Heart left ventricle (tissue), 16 donors: ENCODE measurements around the gene EXOC3L4. TPM values are rescaled to one million over a fixed set of nuclear protein-coding genes. Genes with fewer than 3 reads are reported as not detected.
A peak's percentile ranks its signal among the peaks of the same experiment; 100 is the strongest.

Experiments used
- ATAC-seq, 4 donors: fragments of 200-7000 bp; cut with Tn5 transposase; one replicate each; pipeline ENCODE4 v1.9.1; 2020 to 2022; ENCODE audit warnings: moderate library complexity in 4 of 4, mild to moderate bottlenecking in 3 of 4, moderate number of reproducible peaks in 1 of 4
- DNase-seq, 5 donors: peaks; one replicate each; pipeline ENCODE4 v3.0.0-alpha.2; 2020
- H3K27ac ChIP-seq, 12 donors: fragments of 200-600 bp; sonication (generic) in 4 of 12; one replicate each; pipeline versions ENCODE4 v1.5.0 to v1.8.0; 2016 to 2022; ENCODE audit warnings: mild to moderate bottlenecking in 2 of 12
- H3K27me3 ChIP-seq, 9 donors: fragments of 200-600 bp; sonication (generic) in 2 of 9; one replicate each; pipeline versions ENCODE4 v1.5.1 to v1.8.0; 2016 to 2022; ENCODE audit warnings: mild to moderate bottlenecking in 3 of 9
- H3K36me3 ChIP-seq, 9 donors: fragments of 200-600 bp; sonication (generic) in 2 of 9; one replicate each; pipeline versions ENCODE4 v1.5.0 to v1.8.0; 2018 to 2022; ENCODE audit warnings: mild to moderate bottlenecking in 2 of 9
- H3K4me1 ChIP-seq, 12 donors: fragments of 200-600 bp; sonication (generic) in 4 of 12; one replicate each; pipeline versions ENCODE4 v1.5.0 to v1.8.0; 2016 to 2022; ENCODE audit warnings: mild to moderate bottlenecking in 3 of 12
- H3K4me3 ChIP-seq, 12 donors: fragments of 200-600 bp; sonication (generic) in 4 of 12; one replicate each; pipeline versions ENCODE4 v1.5.0 to v1.8.0; 2017 to 2022; ENCODE audit warnings: mild to moderate bottlenecking in 9 of 12, moderate library complexity in 4 of 12
- H3K9me3 ChIP-seq, 12 donors: fragments of 200-600 bp; sonication (generic) in 4 of 12; one replicate each; pipeline versions ENCODE4 v1.5.0 to v1.8.0; 2016 to 2022; ENCODE audit warnings: mild to moderate bottlenecking in 1 of 12
- POLR2A ChIP-seq, 2 donors: fragments of 450-650 bp; IDR thresholded peaks; one replicate each; pipeline ENCODE4 v1.6.1; 2017; ENCODE audit warnings: antibody characterized with exemption in 2 of 2, mild to moderate bottlenecking in 2 of 2, moderate library complexity in 2 of 2
- WGBS, 4 donors: extraction: QIAGEN DNeasy Blood & Tissue Kit in 2 of 4; methylation state at CpG; one replicate each; pipeline versions ENCODE4 v1.1.5 to v1.1.7; 2013 to 2018; 5-methylcytosine and 5-hydroxymethylcytosine counted together
- intact Hi-C, 10 donors: fragments of 100-400 bp; cut with DNase I; formaldehyde crosslinking; loops; one replicate each; pipeline versions ENCODE4 v1.11.1 to v1.14.2; 2022
- polyA plus RNA-seq, 2 donors: library from polyadenylated mRNA; stranded (reverse); fragments of 200-250 nt; gene quantifications; one replicate each; pipeline ENCODE4 v1.2.3, GENCODE V29; 2013
- total RNA-seq, 9 donors: library from RNA; depleted of rRNA in 2 of 9; stranded (reverse); fragments of >200 nt in 2 of 9; fragmentation: NEBNext Ultra II Directional in 3 of 9; extraction: Animal tissue kit (Norgen Biotek cat#: 25700) in 3 of 9; gene quantifications; one replicate each; pipeline versions ENCODE4 v1.1.0 to v1.2.4, GENCODE V29; 2016 to 2023
- TF ChIP-seq, protein P1 (sequence below), 12 donors: fragments of 200-600 bp; sonication (generic) in 4 of 12; IDR thresholded peaks; one replicate each; pipeline versions ENCODE4 v1.5.0 to v1.8.0; 2018 to 2022; ENCODE audit warnings: antibody characterized with exemption in 12 of 12, mild to moderate bottlenecking in 5 of 12
- donor health status: ischemic (EF 13 %, LVEDD 7.1; RV severe dilation, severe dysfunction).
- donor health status: healthy with polysubstance abuse.
- donor health status: DM: no; HTN: yes; CAD: no.
- donor health status: DM: no; HTN: no; CAD: no.
- donor health status: ischemic (EF 25% LVEDD 6.9; RV normal size, moderate dysfunction).
- donor health status: ischemic (EF 25% LVEDD 5.7; RV mildly dilated, moderate dysfunction).
- donor health status: healthy.
- donor health status: DM: yes; HTN: yes; CAD: no.
- donor health status: ischemic (EF 35%, LVEDD 5.7; RV mildly dilated, moderate dysfunction).
- donor health status: nonischemic (EF 11% LVEDD 7.7; RV severe dilation, severe dysfunction).
- donor health status: DM: yes; HTN: yes; CAD: no.
- donor health status: PGD.
- donor health status: ischemic (EF 29% LVEDD 5.4; RV normal size, mild dysfunction).
- donor health status: nonischemic (EF 23%, LVEDD 6.1; RV moderate dilation, normal function).

Gene EXOC3L4
- total and polyA plus RNA-seq, 11 donors: 0.21 to 3.2 (median 0.47) TPM; not detected in 5

DNA sequence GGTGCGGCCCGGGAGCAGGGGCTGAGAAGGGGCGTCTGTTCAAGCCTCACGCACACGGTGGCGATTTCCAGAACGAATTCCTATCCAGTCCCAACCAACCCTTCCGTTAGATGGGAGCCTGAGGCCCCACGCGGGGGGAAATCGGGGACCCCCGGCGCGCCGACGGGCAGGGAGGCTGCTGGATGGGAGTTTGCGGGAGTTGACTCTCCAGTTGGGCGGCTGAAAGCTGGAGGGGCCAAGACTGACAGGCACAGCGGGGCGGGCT, 9.8 kb downstream of the EXOC3L4 start:
- ATAC-seq: no peak
- peak overlapping the region in 5 of 12 donors; percentile 22 to 43 (median 29) for H3K4me3 ChIP-seq

DNA sequence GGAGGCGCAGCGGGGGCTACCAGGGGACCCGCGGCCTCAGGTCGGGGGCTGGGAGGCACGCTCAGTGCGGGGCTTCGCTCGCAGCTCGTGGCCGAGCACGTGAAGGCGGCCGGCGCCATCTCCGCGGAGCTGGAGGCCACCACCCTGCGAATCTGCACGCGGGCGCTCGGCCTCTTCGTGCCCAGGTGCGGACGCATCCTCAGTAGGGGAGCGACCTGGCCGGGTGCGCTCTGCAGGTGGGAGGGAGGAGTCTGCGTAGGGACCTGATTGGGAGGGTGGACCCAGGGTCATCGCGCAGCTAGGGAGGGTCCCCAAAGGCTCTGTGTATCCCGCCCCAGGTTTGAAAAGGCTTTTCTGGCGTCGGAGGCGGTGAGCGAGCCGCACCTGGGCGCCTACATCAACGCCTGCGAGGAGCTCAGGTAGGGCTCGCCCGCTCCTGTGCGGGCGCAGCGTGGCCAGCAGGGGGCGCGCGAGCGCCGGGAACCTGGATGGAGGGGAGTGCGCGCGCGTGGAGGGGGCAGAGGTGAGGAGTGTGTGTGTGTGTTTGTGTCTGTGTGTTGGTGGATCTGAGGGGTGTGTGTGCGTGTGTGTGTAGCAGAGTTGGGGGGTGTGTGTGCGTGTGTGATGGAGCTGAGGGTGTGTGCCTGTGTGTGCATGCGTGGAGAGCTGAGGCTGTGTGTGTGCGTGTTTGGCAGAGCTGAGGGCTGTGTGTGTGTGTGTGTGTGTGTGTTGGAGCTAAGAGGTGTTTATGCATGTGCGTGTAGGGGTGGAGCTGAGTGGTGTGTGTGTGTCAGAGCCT, 10.3 kb downstream of the EXOC3L4 start:
- peak; percentile 64 to 88 (median 68) for DNase-seq
- H3K4me3 ChIP-seq: no peak overlapping the region

More for the DNA sequence above, 9.8 kb downstream of the EXOC3L4 start:
- WGBS, 4 donors: 6 to 8% (median 7%) methylated on average over 6 to 20 of the region's 20 CpGs
- no peaks in the 10 kb centered on the region for H3K9me3 ChIP-seq
- H3K27ac ChIP-seq: no peak overlapping the region
- TF ChIP-seq POLR2A (IDR thresholded peaks at IDR 0.05): no peak
- TF ChIP-seq, protein P1, sequence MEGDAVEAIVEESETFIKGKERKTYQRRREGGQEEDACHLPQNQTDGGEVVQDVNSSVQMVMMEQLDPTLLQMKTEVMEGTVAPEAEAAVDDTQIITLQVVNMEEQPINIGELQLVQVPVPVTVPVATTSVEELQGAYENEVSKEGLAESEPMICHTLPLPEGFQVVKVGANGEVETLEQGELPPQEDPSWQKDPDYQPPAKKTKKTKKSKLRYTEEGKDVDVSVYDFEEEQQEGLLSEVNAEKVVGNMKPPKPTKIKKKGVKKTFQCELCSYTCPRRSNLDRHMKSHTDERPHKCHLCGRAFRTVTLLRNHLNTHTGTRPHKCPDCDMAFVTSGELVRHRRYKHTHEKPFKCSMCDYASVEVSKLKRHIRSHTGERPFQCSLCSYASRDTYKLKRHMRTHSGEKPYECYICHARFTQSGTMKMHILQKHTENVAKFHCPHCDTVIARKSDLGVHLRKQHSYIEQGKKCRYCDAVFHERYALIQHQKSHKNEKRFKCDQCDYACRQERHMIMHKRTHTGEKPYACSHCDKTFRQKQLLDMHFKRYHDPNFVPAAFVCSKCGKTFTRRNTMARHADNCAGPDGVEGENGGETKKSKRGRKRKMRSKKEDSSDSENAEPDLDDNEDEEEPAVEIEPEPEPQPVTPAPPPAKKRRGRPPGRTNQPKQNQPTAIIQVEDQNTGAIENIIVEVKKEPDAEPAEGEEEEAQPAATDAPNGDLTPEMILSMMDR (IDR thresholded peaks at IDR 0.05): no peak
- no peaks in the 10 kb centered on the region for H3K36me3 ChIP-seq
- DNase-seq: no peak
- intact Hi-C loops: loop anchor here in 9 of 10 donors (2.0 to 10.0 kb wide), 5 partner anchors 36 to 188 kb away; no protein-coding TSS in a partner anchor
- peaks cover 0 to 34% (median 22%) of the 10 kb centered on the region in 12 donors for H3K4me1 ChIP-seq
- H3K27me3 ChIP-seq: peaks cover 17 to 59% (median 44%) of the 10 kb centered on the region in 9 donors

DNA sequence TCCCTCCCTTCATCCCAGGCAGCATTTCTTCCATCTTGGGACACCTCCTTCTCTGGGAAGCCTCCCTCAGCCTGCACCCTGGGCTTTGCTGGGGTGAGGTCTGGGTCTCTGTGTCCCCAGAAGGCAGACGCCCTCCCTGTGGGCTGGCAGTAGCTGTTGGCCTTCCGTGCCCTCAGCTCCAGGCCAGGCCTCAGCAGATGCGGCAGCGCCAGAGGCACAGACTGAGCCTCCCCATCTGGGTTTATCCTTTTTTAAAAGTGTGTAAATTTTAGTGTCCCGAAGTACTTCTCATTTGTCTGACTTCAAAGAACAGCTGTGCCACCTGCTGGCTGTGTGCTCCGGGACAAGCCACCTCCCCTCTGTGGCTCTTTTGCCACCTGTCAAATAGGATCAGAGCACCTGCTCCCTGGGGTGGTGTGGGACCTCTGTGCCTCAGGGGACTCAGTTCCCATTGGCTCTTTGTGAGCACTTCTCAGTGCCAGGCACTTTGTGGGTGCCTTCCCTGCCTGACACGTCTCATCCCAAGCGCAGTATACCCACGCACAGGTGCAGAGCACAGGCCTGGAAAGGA, 11.1 kb downstream of the EXOC3L4 start:
- WGBS, 4 donors: 65 to 81% (median 73%) methylated on average over 7 to 9 of the region's 9 CpGs
- TF ChIP-seq POLR2A (IDR thresholded peaks at IDR 0.05): no peak
- TF ChIP-seq, protein P1 (IDR thresholded peaks at IDR 0.05): peak in 1 of 12 donors; percentile 4
- DNase-seq: no peak

More for the DNA sequence above, 10.3 kb downstream of the EXOC3L4 start:
- H3K36me3 ChIP-seq: no peaks in the 10 kb centered on the region
- peak; percentile 69 to 81 (median 76) for ATAC-seq
- 5 to 7% (median 5%) methylated on average over 48 to 59 of the region's 59 CpGs for WGBS, 4 donors
- peaks cover 0 to 35% (median 24%) of the 10 kb centered on the region in 12 donors for H3K4me1 ChIP-seq
- TF ChIP-seq, protein P1 (IDR thresholded peaks at IDR 0.05): peak; percentile 88 to 98 (median 94)
- TF ChIP-seq POLR2A (IDR thresholded peaks at IDR 0.05): peak in 1 of 2 donors; percentile 17
- H3K27me3 ChIP-seq: peaks cover 17 to 54% (median 43%) of the 10 kb centered on the region in 9 donors
- intact Hi-C loops: loop anchor here (1.0 to 10.0 kb wide), 10 partner anchors 36 to 188 kb away; no protein-coding TSS in a partner anchor
- H3K27ac ChIP-seq: no peak overlapping the region
- no peaks in the 10 kb centered on the region for H3K9me3 ChIP-seq

DNA sequence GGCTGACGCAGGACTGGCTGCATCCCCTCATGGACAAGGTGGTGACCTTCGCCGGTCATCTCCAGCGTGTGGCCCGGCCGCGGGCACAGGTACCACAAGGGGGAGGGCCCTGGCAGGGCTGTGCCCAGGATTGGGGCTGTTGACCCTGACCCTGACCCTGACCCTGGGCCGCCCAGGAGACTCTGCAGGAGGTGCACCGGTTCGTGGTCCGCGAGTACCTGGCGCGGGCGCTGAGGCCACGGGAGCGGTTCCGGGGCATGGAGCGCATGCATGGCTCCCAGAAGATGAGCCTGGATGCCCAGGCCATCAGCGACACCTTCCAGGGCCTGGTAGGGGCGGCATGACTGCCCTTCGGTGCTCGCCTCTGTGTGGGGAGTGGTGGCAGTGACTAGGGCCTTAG, 12.9 kb downstream of the EXOC3L4 start:
- no peaks in the 10 kb centered on the region for H3K36me3 ChIP-seq
- ATAC-seq (no peak), DNase-seq (no peak)
- no peak overlapping the region for H3K27ac ChIP-seq
- 95 to 96% (median 96%) methylated on average over 7 to 23 of the region's 23 CpGs for WGBS, 4 donors
- peaks cover 17 to 30% (median 24%) of the 10 kb centered on the region in 9 donors for H3K27me3 ChIP-seq
- H3K4me1 ChIP-seq: peaks cover 0 to 56% (median 37%) of the 10 kb centered on the region in 12 donors
- no peak overlapping the region for H3K4me3 ChIP-seq
- TF ChIP-seq, protein P1 (IDR thresholded peaks at IDR 0.05): no peak
- TF ChIP-seq POLR2A (IDR thresholded peaks at IDR 0.05): no peak
- H3K9me3 ChIP-seq: no peaks in the 10 kb centered on the region
- intact Hi-C loops: loop anchor here in 7 of 10 donors (5.0 to 10.0 kb wide), 4 partner anchors 35 to 185 kb away; no protein-coding TSS in a partner anchor

More for the DNA sequence above, 11.1 kb downstream of the EXOC3L4 start:
- no peak for ATAC-seq
- peaks cover 17 to 47% (median 40%) of the 10 kb centered on the region in 9 donors for H3K27me3 ChIP-seq
- H3K4me1 ChIP-seq: peaks cover 0 to 43% (median 32%) of the 10 kb centered on the region in 12 donors
- intact Hi-C loops: loop anchor here (1.0 to 10.0 kb wide), 10 partner anchors 35 to 187 kb away; no protein-coding TSS in a partner anchor
- no peak overlapping the region for H3K4me3 ChIP-seq
- no peaks in the 10 kb centered on the region for H3K36me3 ChIP-seq
- H3K27ac ChIP-seq: no peak overlapping the region
- no peaks in the 10 kb centered on the region for H3K9me3 ChIP-seq
